NCI-H526 treated with DMSO at 0.1 percent for 48 hours (cell line): ENCODE measurements around the gene VWA5B1.
"Not testable (repeated sequence)": the region's sequence is repeated elsewhere in the genome, so short reads cannot be mapped to it uniquely, and the experiment has no call there.

Source experiments
- DNase-seq: peaks from one replicate; lab custom pipeline; 2025; lab: John Stamatoyannopoulos, UW

VWA5B1 gene

GRCh38 chr1:20290624-20291597 lies at the start of gene VWA5B1:
Gene VWA5B1, plus strand, starts transcription at chr1:20290875. Its CDS starts 19,727 bp downstream, at chr1:20310602.
- DNase-seq = no peak

GRCh38 chr1:20242890-20243479 lies 47.7 kb upstream of the VWA5B1 start:
- DNase-seq = no peak

- DNase-seq = no peak
Observed at GRCh38 chr1:20248971-20249612, 41.6 kb upstream of the VWA5B1 start.

- no peak for DNase-seq
Observed at GRCh38 chr1:20250340-20250989, 40.2 kb upstream of the VWA5B1 start.

GRCh38 chr1:20252587-20252986 lies 38.1 kb upstream of the VWA5B1 start:
- no peak for DNase-seq

- no peak for DNase-seq
Observed at GRCh38 chr1:20255666-20256065, 35.0 kb upstream of the VWA5B1 start.

- DNase-seq = no peak
Observed at GRCh38 chr1:20259646-20260045, 31.0 kb upstream of the VWA5B1 start.

- no peak for DNase-seq
Observed at GRCh38 chr1:20261095-20261494, 29.6 kb upstream of the VWA5B1 start.

- no peak for DNase-seq
Observed at GRCh38 chr1:20262810-20263534, 27.7 kb upstream of the VWA5B1 start.

GRCh38 chr1:20265250-20265649 lies 25.4 kb upstream of the VWA5B1 start:
- DNase-seq = no peak

- DNase-seq = no peak
Observed at GRCh38 chr1:20266141-20266540, 24.5 kb upstream of the VWA5B1 start.

- no peak for DNase-seq
Observed at GRCh38 chr1:20266642-20267041, 24.0 kb upstream of the VWA5B1 start.

GRCh38 chr1:20271498-20272400 lies 18.9 kb upstream of the VWA5B1 start:
- DNase-seq = no peak

- DNase-seq = not testable (repeated sequence)
Observed at GRCh38 chr1:20273716-20274115, 17.0 kb upstream of the VWA5B1 start.

- no peak for DNase-seq
Observed at GRCh38 chr1:20275319-20275925, 15.3 kb upstream of the VWA5B1 start.

GRCh38 chr1:20276485-20277159 lies 14.1 kb upstream of the VWA5B1 start:
- DNase-seq = no peak

- no peak for DNase-seq
Observed at GRCh38 chr1:20278692-20279130, 12.0 kb upstream of the VWA5B1 start.

GRCh38 chr1:20279509-20279908 lies 11.2 kb upstream of the VWA5B1 start:
- no peak for DNase-seq

- no peak for DNase-seq
Observed at GRCh38 chr1:20280341-20280740, 10.3 kb upstream of the VWA5B1 start.
